ENCODE measurements around the gene HLA-DRA. TPM values are rescaled to one million over a fixed set of nuclear protein-coding genes. Genes with fewer than 3 reads are reported as not detected.

The HLA-DRA gene
- total and polyA plus RNA-seq, 9 of the 15 experiments (the other 6 are each of a cell fraction or from before 2014, with no cell fraction given): 0.18 to 1.8 (median 0.41) TPM; not detected in 4

GRCh38 chr6:32439602-32440214, at the start of gene HLA-DRA (continued):
- TF ChIP-seq ZNF239 (CRISPR knock-in tag; IDR thresholded peaks at IDR 0.05) (no peak), ZNF785 (CRISPR knock-in tag; IDR thresholded peaks at IDR 0.05) (no peak), STAG1 (CRISPR knock-in tag; IDR thresholded peaks at IDR 0.05; ENCODE audit: borderline replicate concordance) (no peak), ZBTB12 (CRISPR knock-in tag; IDR thresholded peaks at IDR 0.05) (peak; percentile 74), XRCC3 (IDR thresholded peaks at IDR 0.05) (no peak), ATF2 (CRISPR knock-in tag; IDR thresholded peaks at IDR 0.05) (no peak), SIN3B (IDR thresholded peaks at IDR 0.05; ENCODE audit: low read depth) (no peak), NBN (IDR thresholded peaks at IDR 0.05; ENCODE audit: low read depth) (no peak)

GRCh38 chr6:32391505-32391904, 48.2 kb upstream of the HLA-DRA start:
- Histone ChIP-seq H4K20me1 (replicated peaks; ENCODE audit: control insufficient read depth, insufficient read depth, low read length) (no peaks in the 10 kb centered on the region), H2AFZ (ENCODE audit: low read depth, low read length) (no peak overlapping the region), H3K79me2 (ENCODE audit: control insufficient read depth, insufficient read depth, low read length) (no peaks in the 10 kb centered on the region), H3K4me3 (no peak overlapping the region), H3K27ac (ENCODE audit: extremely low read depth, low read depth, low read length) (no peak overlapping the region), H3K4me1 (replicated peaks in 1 of 2; ENCODE audit: control insufficient read depth in 2 of 2, insufficient read depth in 2 of 2, low read length in 2 of 2) (no peaks in the 10 kb centered on the region), H3K4me2 (ENCODE audit: insufficient read depth, low read length) (no peak overlapping the region), H3K27me3 (ENCODE audit: control insufficient read depth in 2 of 2, insufficient read depth in 2 of 2, low read length in 2 of 2) (peaks cover 12 to 26% of the 10 kb centered on the region in 2 experiments), H3K9me1 (ENCODE audit: control insufficient read depth, insufficient read depth, low read length) (no peaks in the 10 kb centered on the region), H3K9me3 (replicated peaks; ENCODE audit: control insufficient read depth, insufficient read depth, low read depth, low read length) (no peaks in the 10 kb centered on the region), H3K36me3 (ENCODE audit: control insufficient read depth, insufficient read depth, low read length) (no peaks in the 10 kb centered on the region), H3K9ac (ENCODE audit: insufficient read depth in 1 of 2, low read depth in 2 of 2, low read length in 2 of 2) (no peak overlapping the region)
- CTCF ChIA-PET (ENCODE audit: low intra/inter-chr PET ratio): no interaction called here
- WGBS (ENCODE audit: insufficient coverage, low coverage, missing lambda C conversion rate): 2% methylated on average over 6 of the region's 6 CpGs
- intact Hi-C loops (cut with micrococcal nuclease) (no loop called here), in situ Hi-C loops (cut with MboI) (no loop called here)
- ATAC-seq: peak; percentile 77
- no TSS peak for BruUV-seq (replicated peaks)
- POLR2A ChIA-PET: no interaction called here
- DNase-seq (ENCODE audit: extremely low read depth in 1 of 4, low spot score in 3 of 4): no peak
- peak; percentile 15 for FAIRE-seq
- no peak for TF ChIP-seq XRCC5 (IDR thresholded peaks at IDR 0.05; ENCODE audit: low read depth, low read length)
- TF ChIP-seq SMARCA4 (IDR thresholded peaks at IDR 0.05): no peak
- no peak for TF ChIP-seq EP400 (IDR thresholded peaks at IDR 0.05)
- TF ChIP-seq GATAD2A (IDR thresholded peaks at IDR 0.05): no peak
- TF ChIP-seq CTCFL (IDR thresholded peaks at IDR 0.05; ENCODE audit: borderline replicate concordance, insufficient read depth, low read depth, low read length, poor library complexity, severe bottlenecking): no peak
- no peak for TF ChIP-seq YBX1 (IDR thresholded peaks at IDR 0.05)
- no peak for TF ChIP-seq ZNF23 (CRISPR knock-in tag; IDR thresholded peaks at IDR 0.05)
- TF ChIP-seq RB1 (IDR thresholded peaks at IDR 0.05; ENCODE audit: low read depth): no peak
- TF ChIP-seq ZNF444 (CRISPR knock-in tag; IDR thresholded peaks at IDR 0.05): no peak
- TF ChIP-seq ZNF41 (CRISPR knock-in tag; conservative IDR thresholded peaks at IDR 0.05): no peak
- TF ChIP-seq ZNF551 (CRISPR knock-in tag; IDR thresholded peaks at IDR 0.05): no peak
- no peak for TF ChIP-seq KLF16 (IDR thresholded peaks at IDR 0.05)
- TF ChIP-seq SNRNP70 (optimal IDR thresholded peaks at IDR 0.05; ENCODE audit: low read depth, low read length): no peak
